MM.1S (cell line): ENCODE data around the gene XXYLT1.

ENCODE experiments used
- EZH2phosphoT487 ChIP-seq: fragments of 300-600 bp; sonication (generic); IDR thresholded peaks from 2 replicates; pipeline ENCODE4 v1.6.1; 2018; ENCODE audit warnings: antibody characterized with exemption, low read length
- TF ChIP-seq, protein P1 (sequence below): fragments of 300-600 bp; sonication (generic); IDR thresholded peaks from 2 replicates; pipeline ENCODE4 v1.5.1; 2016; ENCODE audit warnings: antibody characterized with exemption, low read length, mixed read lengths

DNA sequence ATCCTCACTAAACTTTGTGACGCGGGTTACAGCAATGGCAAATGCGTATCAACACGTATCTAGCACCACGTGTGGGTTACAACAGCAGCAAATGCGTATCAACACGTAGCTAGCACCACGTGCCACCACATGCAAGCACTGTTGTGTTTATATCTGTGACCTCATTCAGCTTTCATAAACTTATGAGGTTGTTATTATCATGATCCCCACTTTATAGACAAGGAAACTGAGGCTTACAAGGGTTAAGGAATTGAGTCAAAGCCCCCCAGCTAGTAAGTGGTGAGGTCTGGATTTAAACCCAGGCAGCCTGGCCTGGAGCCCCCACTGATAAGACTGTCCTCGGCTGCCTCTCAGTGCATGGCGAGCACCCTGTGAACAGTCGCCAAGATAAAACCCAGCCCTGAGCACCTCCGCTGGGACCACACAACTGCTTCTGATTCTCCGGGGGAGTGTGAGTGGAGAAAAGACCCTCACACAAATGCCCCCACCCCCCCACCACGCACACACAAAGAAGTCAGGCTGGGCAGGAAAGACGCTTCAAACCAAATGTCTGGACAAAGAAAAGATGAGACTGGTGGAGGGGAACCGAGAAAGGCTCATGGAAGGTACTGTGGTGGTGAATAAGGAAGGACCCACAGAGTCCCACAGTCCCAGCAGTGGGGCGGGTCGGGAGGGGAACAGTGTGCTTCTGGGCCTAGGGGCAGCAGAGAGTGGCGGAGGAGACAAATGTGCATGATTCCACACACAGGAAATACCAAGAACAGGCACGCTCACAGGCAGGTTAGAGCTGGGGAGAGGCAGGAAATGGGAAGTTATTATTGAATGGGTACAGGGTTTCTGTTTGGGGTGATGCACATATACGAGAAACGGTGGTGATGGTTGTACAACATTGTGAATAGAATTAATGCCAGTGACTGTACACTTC is 173.4 kb downstream of the XXYLT1 start:
- TF ChIP-seq, protein P1, sequence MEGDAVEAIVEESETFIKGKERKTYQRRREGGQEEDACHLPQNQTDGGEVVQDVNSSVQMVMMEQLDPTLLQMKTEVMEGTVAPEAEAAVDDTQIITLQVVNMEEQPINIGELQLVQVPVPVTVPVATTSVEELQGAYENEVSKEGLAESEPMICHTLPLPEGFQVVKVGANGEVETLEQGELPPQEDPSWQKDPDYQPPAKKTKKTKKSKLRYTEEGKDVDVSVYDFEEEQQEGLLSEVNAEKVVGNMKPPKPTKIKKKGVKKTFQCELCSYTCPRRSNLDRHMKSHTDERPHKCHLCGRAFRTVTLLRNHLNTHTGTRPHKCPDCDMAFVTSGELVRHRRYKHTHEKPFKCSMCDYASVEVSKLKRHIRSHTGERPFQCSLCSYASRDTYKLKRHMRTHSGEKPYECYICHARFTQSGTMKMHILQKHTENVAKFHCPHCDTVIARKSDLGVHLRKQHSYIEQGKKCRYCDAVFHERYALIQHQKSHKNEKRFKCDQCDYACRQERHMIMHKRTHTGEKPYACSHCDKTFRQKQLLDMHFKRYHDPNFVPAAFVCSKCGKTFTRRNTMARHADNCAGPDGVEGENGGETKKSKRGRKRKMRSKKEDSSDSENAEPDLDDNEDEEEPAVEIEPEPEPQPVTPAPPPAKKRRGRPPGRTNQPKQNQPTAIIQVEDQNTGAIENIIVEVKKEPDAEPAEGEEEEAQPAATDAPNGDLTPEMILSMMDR = no peak
- TF ChIP-seq EZH2phosphoT487 = no peak
